GM21786 (cell line): ENCODE data around the gene NUMA1.

Experiments
- ATAC-seq: cut with Tn5 transposase; IDR thresholded peaks from one replicate; pipeline ENCODE4 v1.9.1; 2021; ENCODE audit not compliant: unreplicated experiment

NUMA1 gene

GRCh38 chr11:72102946-72103753, 22.8 kb upstream of the NUMA1 start, which contains the start of gene LAMTOR1:
Gene LAMTOR1, minus strand, starts transcription at chr11:72103297. Its CDS starts 73 bp downstream, at chr11:72103224.
- peak; percentile 87 for ATAC-seq

DNA sequence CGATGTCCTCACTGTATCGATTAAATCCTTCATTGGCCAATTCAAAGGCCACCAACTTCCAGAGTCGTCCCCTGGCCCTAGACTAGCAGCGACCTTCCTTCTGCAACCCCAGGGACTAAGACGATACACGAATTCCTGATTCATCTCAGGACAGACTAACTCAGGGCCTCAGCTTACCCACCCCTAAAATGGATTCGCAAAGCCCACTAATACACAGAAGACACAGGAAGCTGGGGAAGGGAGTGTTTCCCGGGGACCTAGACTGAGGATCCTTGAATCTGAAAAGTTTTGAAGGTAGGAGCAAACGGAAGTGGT, 22.2 kb upstream of the NUMA1 start:
- no peak for ATAC-seq

GRCh38 chr11:72102162-72102561, 21.8 kb upstream of the NUMA1 start:
- ATAC-seq = no peak

GRCh38 chr11:72100462-72100861, 20.1 kb upstream of the NUMA1 start:
- no peak for ATAC-seq

DNA sequence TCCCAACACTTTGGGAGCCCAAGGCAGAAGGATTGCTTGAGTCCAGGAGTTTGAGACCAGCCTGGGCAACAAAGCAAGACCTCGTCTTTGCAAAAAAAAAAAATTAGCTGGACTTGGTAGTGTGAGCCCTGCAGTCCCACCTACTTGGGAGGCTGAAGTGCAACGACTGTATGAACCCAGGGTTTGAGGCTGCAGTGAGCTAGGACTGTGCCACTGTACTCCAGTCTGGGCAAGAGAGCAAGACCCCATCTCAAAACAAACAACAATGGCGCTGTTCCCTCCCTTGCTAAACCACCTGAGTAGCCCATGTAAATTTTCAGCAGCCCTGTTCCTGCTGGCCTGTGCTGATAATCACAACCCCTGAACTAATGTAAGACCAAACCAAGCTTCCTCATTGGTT, 19.7 kb upstream of the NUMA1 start:
- ATAC-seq = no peak

- no peak for ATAC-seq
Measured at GRCh38 chr11:72098741-72099140, 18.4 kb upstream of the NUMA1 start.

DNA sequence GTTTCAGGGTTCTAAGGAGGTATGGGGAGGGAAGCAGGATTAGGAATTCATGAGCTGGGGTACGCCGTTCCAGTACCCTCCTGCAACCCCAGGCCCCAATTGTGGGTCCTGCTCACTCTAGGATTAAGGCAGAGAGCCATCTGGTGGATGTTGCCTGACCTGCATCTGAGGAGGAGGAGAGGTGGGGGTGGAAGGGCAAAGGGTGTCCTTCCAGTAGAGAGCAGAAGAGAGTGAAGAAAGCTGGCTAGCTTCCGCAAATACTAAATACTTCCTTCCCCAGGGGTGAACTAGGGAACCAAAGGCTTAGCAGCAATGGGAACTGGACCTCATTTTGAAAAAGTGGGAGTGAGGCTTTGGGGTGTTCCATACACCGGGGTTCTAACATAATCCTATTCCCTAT, 10.9 kb upstream of the NUMA1 start:
- ATAC-seq = peak; percentile 53

DNA sequence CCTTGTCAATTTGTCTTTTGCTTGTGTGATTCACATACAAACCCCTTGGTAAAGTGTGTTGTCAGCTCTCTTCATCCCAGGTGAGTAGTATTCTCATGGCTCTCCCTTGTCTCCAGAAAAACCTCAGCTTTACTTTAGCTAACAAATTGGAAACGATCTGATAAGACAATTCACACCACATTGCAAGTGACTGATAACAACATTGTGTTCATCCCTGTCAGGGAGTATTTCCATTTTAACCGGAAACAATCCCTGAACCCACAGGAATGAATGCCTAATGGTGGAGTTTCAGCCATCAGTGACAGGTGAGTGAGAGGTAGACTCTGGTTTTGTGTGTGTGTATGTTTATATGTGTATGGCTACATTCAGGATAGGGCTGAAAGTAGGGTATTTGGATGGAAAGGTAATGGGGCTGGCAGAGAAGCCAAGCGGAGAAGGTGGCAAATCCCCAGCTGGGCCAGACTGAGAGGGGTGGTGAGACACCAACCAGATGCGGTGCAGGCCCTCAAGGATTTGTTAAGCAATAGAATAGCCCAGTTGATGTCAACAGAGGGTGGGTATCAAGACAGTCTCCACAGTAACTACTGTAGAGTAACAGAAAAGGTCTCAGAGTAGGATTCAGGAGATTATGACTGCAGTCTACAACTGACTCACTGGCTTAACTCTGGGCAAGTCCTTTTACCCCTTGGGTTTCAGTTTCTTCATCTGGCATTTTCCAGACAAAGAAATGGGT, 7.9 kb upstream of the NUMA1 start:
- no peak for ATAC-seq

DNA sequence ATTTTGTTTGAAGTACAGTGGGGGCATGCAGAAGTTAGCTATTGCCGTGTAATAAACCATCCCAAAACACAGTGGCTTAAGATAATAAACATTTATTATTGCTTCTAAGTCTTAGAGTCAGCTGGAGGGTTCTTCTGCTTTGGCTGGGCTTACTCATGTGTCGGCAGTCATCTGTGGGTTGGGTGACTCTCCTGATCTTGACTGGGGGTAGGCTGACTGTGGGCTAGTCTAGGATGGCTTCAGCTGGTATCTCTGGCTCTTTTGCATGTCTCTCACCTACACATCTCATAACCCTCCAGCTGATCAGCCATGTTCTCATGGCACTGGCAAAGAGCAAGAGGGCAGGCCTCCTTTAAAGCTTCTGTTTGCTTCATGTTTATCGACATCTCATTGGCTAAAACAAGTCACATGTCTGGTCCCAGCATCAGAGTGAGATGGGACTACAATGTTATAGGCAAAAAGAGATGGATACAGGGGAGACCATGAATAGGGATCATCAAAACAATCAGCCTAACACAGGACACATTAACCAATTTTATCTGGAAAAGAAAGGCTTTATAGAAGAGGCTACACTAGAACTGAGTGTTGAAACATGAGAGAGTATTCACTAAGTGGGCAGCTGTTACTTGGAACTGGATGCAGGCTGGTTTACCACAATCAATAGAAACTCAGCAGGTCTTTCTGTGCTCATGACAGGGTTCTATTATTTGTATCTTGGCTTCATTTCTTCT, 5.4 kb upstream of the NUMA1 start:
- ATAC-seq = no peak

DNA sequence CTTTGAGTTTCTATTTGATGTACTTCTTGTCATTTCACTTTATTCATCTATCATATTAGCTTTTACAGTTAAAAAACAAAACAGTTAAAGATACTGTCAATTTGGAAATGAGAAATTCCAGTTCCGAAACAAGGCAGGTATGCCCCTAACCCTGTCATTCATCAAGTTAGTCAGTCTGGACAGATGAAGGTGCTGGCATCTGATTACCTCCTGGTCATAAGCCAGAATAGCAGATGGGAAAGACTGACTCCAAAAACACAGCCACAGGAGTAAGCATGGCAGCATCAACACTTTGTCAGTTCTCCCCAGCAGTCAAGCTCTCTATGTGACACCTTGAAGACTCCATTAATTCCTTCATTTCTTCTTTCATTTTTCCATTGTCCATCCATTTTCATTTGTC, 4.6 kb upstream of the NUMA1 start:
- ATAC-seq = no peak

GRCh38 chr11:72084076-72084475, 3.7 kb upstream of the NUMA1 start:
- ATAC-seq = no peak

GRCh38 chr11:72083414-72083813, 3.1 kb upstream of the NUMA1 start:
- ATAC-seq = no peak

DNA sequence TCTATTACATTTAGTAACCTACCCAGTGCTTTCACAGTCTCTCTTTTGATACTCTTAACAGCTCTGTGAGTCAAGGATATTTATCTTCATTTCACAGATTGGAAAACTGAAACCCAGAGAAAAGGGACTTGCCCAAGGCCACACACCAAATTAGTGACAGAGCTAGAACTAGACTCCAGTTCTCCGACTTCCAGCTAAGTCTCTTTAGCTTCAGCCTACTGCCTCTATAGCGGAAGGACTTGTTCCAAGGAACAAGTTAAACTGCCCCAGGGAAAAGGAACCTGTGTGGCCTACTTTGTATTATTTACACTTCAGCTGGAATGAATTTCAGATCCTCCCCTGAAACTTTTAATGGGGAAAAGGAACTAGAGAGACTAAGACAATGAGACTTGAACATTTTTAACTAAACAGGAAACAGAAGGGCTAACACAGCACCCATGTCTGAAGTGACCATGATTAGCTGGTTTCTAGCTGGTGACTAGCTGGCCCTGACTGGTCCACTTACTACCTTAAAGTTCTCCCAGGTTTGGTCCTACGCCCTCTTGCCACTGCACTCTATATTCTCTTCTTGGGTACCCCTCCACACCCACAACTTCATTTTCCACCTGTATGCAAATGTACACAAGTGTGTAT, 1.6 kb upstream of the NUMA1 start:
- ATAC-seq = no peak

- no peak for ATAC-seq
Measured at GRCh38 chr11:72081184-72081644, 872 bp upstream of the NUMA1 start.

DNA sequence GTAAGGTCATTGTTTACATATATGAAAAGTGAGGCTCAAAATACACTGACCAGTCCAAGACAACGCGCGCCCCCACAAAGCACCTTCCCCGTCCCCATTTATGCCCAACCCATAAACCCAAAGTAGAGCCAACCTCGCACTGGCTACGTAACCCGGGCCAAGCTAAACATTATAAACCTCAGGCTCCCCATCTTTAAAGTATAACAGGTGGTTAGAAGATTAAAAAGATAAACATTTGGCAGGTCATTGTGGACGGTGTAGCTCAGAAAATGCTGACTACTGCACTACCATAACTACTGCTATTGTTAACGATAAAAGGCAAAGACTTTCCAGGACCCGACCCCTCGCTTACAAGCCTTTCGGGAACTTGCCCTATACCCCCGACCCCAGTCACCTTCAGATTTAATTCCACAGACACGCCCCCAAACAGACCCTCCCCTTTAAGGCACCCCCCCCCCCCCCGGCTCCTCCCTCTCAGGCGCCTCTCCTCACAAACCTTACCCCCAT, 470 bp downstream of the NUMA1 start:
- ATAC-seq = no peak

- no peak for ATAC-seq
Measured at GRCh38 chr11:72078477-72078876, 1.9 kb downstream of the NUMA1 start.

- ATAC-seq = no peak
Measured at GRCh38 chr11:72075756-72076155, 4.6 kb downstream of the NUMA1 start.

DNA sequence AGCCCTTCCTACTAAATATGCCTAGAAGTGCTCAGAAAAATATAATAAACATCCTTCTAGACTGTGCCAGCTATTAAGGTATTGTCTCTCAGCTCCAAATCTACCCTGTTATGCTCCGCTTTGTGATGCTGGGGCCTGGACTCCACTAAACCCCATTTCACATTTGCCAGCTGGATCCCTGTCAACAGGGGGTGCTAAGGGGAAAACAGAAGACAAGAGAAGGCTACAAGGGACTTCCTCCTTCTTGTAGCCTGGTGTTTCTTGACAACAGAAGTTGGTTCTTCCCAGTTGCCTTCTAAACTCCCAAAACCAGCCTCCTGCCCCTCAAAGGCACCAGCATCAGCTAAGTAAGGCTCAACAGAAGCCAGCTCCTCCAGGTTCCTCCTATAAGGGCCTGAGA, 5.2 kb downstream of the NUMA1 start:
- no peak for ATAC-seq

GRCh38 chr11:72072348-72072747, 8.0 kb downstream of the NUMA1 start:
- ATAC-seq = no peak

DNA sequence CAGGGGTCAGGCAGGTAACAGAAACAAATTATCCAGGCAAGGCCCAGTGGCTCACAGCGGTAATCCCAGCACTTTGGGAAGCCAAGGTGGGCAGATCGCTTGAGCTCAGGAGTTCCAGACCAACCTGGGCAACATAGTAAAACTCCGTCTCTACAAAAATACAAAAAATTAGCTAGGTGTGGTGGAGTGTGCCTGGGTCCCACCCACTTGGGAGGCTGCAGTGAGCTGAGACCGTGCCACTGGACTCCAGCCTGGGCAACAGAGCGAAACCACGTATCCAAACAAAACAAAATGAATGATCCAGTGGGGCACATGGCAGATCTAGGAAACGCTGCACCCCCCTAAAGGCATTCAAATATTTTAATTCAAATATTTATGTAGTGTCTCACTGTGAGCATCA, 9.9 kb downstream of the NUMA1 start:
- ATAC-seq = no peak

GRCh38 chr11:72069787-72070251, 10.5 kb downstream of the NUMA1 start:
- ATAC-seq = no peak
